ACC112 (cell line): ENCODE results near the gene SPATA45.
"Not testable (repeated sequence)": the region's sequence is repeated elsewhere in the genome, so short reads cannot be mapped to it uniquely, and the experiment has no call there.

ENCODE experiments used
- H2AFZ ChIP-seq: fragments of 200-600 bp; sonication (generic); one replicate; pipeline ENCODE4 v1.6.0; 2017; ENCODE audit warnings: antibody characterized with exemption, low read length; ENCODE audit not compliant: unreplicated experiment
- H3K27ac ChIP-seq: fragments of 200-600 bp; sonication (generic); 2 replicates; pipeline ENCODE4 v1.5.1; 2014; ENCODE audit warnings: low read depth, mild to moderate bottlenecking, antibody characterized with exemption, low read length, moderate library complexity
- H3K27me3 ChIP-seq: fragments of 200-600 bp; sonication (generic); 2 replicates; pipeline ENCODE4 v1.6.1; 2014; ENCODE audit warnings: mild to moderate bottlenecking, antibody characterized with exemption, low read length, moderate library complexity, mixed read lengths; ENCODE audit not compliant: insufficient read depth
- H3K36me3 ChIP-seq: fragments of 200-600 bp; sonication (generic); 2 replicates; pipeline ENCODE4 v1.6.1; 2016; ENCODE audit warnings: mild to moderate bottlenecking, antibody characterized with exemption, low read length, moderate library complexity, mixed read lengths; ENCODE audit not compliant: insufficient read depth
- H3K4me1 ChIP-seq: fragments of 200-600 bp; sonication (generic); one replicate; pipeline ENCODE4 v1.6.1; 2016; ENCODE audit warnings: low read length, mixed read lengths; ENCODE audit not compliant: insufficient read depth, unreplicated experiment, control insufficient read depth
- H3K4me3 ChIP-seq: fragments of 200-600 bp; sonication (generic); 2 replicates; pipeline ENCODE4 v1.5.1; 2014; ENCODE audit warnings: mild to moderate bottlenecking, low read depth, low read length
- H3K79me2 ChIP-seq: fragments of 200-600 bp; sonication (generic); one replicate; pipeline ENCODE4 v1.6.0; 2016; ENCODE audit warnings: low read length; ENCODE audit not compliant: control insufficient read depth, unreplicated experiment, insufficient read depth

SPATA45 gene

GRCh38 chr1:212860713-212861581 is 13.5 kb upstream of the SPATA45 start:
- H3K27me3 ChIP-seq, result no peaks in the 10 kb centered on the region
- H3K4me3 ChIP-seq, result peak overlapping the region; percentile 52
- peaks cover 56% of the 10 kb centered on the region for H3K79me2 ChIP-seq
- no peak overlapping the region for H3K27ac ChIP-seq
- H3K36me3 ChIP-seq, result peaks cover 12% of the 10 kb centered on the region
- no peak overlapping the region for H2AFZ ChIP-seq
- peaks cover 15% of the 10 kb centered on the region for H3K4me1 ChIP-seq

GRCh38 chr1:212858461-212859265 is 11.2 kb upstream of the SPATA45 start:
- peaks cover 5% of the 10 kb centered on the region for H3K36me3 ChIP-seq
- H3K4me1 ChIP-seq, result peaks cover 15% of the 10 kb centered on the region
- H3K27me3 ChIP-seq, result no peaks in the 10 kb centered on the region
- H3K4me3 ChIP-seq, result peak overlapping the region; percentile 87
- H2AFZ ChIP-seq, result peak overlapping the region; percentile 80
- peaks cover 49% of the 10 kb centered on the region for H3K79me2 ChIP-seq
- peak overlapping the region; percentile 33 for H3K27ac ChIP-seq

DNA sequence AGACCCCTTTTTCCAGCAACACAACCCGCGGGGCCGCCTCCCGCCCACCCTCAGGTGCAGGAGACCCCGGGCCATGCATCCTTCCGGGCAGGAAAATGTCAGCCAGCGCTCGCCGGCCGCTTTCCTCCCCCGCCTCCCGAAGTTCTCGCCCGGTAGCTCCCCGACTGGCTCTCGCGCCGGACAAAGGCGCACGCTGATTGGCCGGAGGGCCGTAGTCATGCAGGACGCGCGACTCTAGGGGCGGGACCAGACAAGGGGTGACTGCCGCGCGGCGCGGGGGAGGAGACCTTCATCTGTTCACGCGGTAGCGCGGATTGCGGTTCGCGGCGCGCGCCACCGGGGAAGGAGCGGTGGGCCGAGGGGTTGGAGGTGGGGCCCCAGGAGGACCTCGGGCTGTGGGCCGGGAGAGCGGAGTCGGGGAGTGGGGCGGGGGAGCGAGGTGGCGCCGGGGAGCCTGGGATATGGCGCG is 10.6 kb upstream of the SPATA45 start, which contains the start of gene FLVCR1:
FLVCR1 (plus strand) TSS at position 284 of the 469 bp plus-strand sequence; CDS start at position 462, 178 bp downstream.
- Histone ChIP-seq H3K79me2 (peaks cover 46% of the 10 kb centered on the region), H3K4me1 (peaks cover 15% of the 10 kb centered on the region), H2AFZ (peak within 1 kb of the TSS; percentile 92), H3K27me3 (no peaks in the 10 kb centered on the region), H3K4me3 (peak within 1 kb of the TSS; percentile 87), H3K27ac (peak within 1 kb of the TSS; percentile 52), H3K36me3 (peaks cover 5% of the 10 kb centered on the region)

DNA sequence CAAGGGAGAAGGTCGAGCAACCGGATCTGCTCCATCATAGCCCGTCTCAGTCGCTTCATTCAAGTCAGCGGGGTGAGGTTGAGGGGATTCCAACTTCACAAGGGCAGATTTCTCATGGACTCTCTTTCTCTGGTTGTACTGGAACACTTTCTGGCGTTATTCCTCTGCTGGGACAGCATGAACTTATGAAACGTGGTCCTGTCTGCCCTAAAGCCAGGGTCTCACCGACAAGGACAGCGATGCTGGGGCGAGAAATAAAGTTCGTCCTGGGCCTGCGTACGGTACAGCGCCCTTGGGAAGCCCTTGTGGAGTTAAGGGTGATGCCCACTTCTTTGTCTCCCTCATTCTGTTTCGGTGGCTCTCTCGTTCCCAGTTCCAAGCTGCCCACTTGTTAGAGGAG is 9.3 kb upstream of the SPATA45 start:
- H3K27ac ChIP-seq, result no peak overlapping the region
- no peak overlapping the region for H2AFZ ChIP-seq
- H3K4me3 ChIP-seq, result peak overlapping the region; percentile 87
- peaks cover 15% of the 10 kb centered on the region for H3K4me1 ChIP-seq
- no peaks in the 10 kb centered on the region; the same call in 1 of the 2 replicates for H3K36me3 ChIP-seq
- H3K27me3 ChIP-seq, result no peaks in the 10 kb centered on the region
- peaks cover 37% of the 10 kb centered on the region for H3K79me2 ChIP-seq

- no peak overlapping the region for H2AFZ ChIP-seq
- H3K79me2 ChIP-seq, result peaks cover 14% of the 10 kb centered on the region
- no peak overlapping the region for H3K27ac ChIP-seq
- H3K4me3 ChIP-seq, result no peak overlapping the region
- no peaks in the 10 kb centered on the region for H3K27me3 ChIP-seq
- H3K36me3 ChIP-seq, result no peaks in the 10 kb centered on the region; the same call in 1 of the 2 replicates
- H3K4me1 ChIP-seq, result peaks cover 6% of the 10 kb centered on the region
These were observed 6.2 kb upstream of the SPATA45 start for GRCh38 chr1:212853658-212854057.

DNA sequence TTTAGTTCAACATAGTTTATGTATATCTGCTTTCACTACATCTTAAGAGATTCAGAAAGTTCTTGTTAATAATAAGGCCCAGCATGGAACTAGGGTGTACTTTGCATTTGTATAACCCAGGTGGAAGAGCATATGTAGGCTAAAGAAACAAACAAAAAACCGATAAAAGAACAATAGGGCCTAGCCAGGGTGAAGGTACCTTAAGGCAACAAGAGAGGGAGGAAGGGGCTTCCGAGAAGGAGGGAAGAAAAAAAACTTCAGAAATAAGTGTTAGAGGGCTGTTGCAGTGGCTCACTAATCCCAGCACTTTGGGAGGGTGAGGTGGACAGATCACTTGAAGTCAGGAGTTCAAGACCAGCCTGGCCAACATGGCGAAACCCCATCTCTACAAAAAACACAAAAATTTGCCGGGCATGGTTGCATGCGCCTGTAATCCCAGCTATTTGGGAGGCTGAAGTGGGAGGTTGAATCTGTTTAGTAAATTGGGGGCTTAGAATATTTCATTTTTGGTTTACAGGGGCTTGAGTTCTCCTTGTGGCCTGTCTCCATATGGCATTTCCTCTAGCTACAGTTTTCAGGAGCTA is 4.7 kb upstream of the SPATA45 start:
- H3K27me3 ChIP-seq, result no peaks in the 10 kb centered on the region
- H3K27ac ChIP-seq, result no peak overlapping the region
- no peak overlapping the region for H2AFZ ChIP-seq
- H3K79me2 ChIP-seq, result peaks cover 8% of the 10 kb centered on the region
- no peak overlapping the region for H3K4me3 ChIP-seq
- no peaks in the 10 kb centered on the region; the same call in 1 of the 2 replicates for H3K36me3 ChIP-seq
- peaks cover 6% of the 10 kb centered on the region for H3K4me1 ChIP-seq

GRCh38 chr1:212844521-212844920 is 2.9 kb downstream of the SPATA45 start:
- H3K27me3 ChIP-seq, H3K4me3 ChIP-seq, H3K36me3 ChIP-seq, H3K27ac ChIP-seq, H3K79me2 ChIP-seq, H2AFZ ChIP-seq, H3K4me1 ChIP-seq: not testable (repeated sequence)

- H3K79me2 ChIP-seq, result no peaks in the 10 kb centered on the region
- no peaks in the 10 kb centered on the region for H3K4me1 ChIP-seq
- no peaks in the 10 kb centered on the region for H3K36me3 ChIP-seq
- H3K4me3 ChIP-seq, result no peak overlapping the region
- H3K27ac ChIP-seq, result no peak overlapping the region
- H2AFZ ChIP-seq, result no peak overlapping the region
- H3K27me3 ChIP-seq, result no peaks in the 10 kb centered on the region
These were observed 9.3 kb downstream of the SPATA45 start for GRCh38 chr1:212838145-212838544.

- H2AFZ ChIP-seq, H3K27me3 ChIP-seq, H3K36me3 ChIP-seq, H3K79me2 ChIP-seq, H3K27ac ChIP-seq, H3K4me3 ChIP-seq, H3K4me1 ChIP-seq: not testable (repeated sequence)
These were observed 13.9 kb downstream of the SPATA45 start for GRCh38 chr1:212833211-212834207.
